ENCODE results near the gene PRR22. TPM values are rescaled to one million over a fixed set of nuclear protein-coding genes. Genes with fewer than 3 reads are reported as not detected.

The PRR22 gene
- total RNA-seq, 4 donors from 2014 or later, result 0.19 to 1.2 (median 1.0) TPM

DNA sequence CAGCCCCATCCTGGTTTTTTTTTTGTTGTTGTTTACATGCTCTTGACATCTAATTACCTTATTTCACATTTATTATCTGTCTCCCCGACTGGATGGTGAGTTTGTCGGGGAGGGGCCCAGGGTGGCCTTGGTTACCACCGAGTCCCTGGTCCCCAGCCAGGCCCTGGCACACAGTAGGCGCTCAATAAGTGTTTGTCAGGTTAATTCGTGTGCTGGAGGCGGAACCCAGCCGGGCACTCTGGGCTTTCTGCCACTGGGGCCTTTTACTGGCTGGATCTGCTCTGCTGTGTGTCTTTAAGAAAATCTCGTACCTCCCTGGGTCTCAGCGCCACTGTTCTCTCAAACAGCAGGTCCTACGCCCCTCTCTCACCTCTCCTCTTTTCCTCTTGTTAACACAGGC, 24.9 kb upstream of the PRR22 start:
- DNase-seq (ENCODE audit: extremely low spot score), result no peak
- Histone ChIP-seq H3K4me3 (no peak overlapping the region), H3K36me3 (peaks cover 0 to 11% (median 5%) of the 10 kb centered on the region in 4 donors), H3K9me3 (no peaks in the 10 kb centered on the region), H3K27me3 (peaks cover 0 to 10% (median under 1%) of the 10 kb centered on the region in 4 donors), H3K4me1 (peaks cover 2 to 18% (median 16%) of the 10 kb centered on the region in 4 donors), H3K27ac (replicated peaks in 1 of 4) (no peak overlapping the region)
- intact Hi-C loops (cut with DNase I), result loop anchor here (10.0 kb wide), 1 partner anchor 215 kb away; no protein-coding TSS in a partner anchor
- TF ChIP-seq, protein P1, sequence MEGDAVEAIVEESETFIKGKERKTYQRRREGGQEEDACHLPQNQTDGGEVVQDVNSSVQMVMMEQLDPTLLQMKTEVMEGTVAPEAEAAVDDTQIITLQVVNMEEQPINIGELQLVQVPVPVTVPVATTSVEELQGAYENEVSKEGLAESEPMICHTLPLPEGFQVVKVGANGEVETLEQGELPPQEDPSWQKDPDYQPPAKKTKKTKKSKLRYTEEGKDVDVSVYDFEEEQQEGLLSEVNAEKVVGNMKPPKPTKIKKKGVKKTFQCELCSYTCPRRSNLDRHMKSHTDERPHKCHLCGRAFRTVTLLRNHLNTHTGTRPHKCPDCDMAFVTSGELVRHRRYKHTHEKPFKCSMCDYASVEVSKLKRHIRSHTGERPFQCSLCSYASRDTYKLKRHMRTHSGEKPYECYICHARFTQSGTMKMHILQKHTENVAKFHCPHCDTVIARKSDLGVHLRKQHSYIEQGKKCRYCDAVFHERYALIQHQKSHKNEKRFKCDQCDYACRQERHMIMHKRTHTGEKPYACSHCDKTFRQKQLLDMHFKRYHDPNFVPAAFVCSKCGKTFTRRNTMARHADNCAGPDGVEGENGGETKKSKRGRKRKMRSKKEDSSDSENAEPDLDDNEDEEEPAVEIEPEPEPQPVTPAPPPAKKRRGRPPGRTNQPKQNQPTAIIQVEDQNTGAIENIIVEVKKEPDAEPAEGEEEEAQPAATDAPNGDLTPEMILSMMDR (IDR thresholded peaks at IDR 0.05), result no peak
- TF ChIP-seq POLR2AphosphoS5 (IDR thresholded peaks at IDR 0.05) (no peak), EP300 (IDR thresholded peaks at IDR 0.05) (no peak), POLR2A (IDR thresholded peaks at IDR 0.05; ENCODE audit: low read depth) (no peak)
- 73% methylated on average over 10 of the region's 10 CpGs for WGBS

DNA sequence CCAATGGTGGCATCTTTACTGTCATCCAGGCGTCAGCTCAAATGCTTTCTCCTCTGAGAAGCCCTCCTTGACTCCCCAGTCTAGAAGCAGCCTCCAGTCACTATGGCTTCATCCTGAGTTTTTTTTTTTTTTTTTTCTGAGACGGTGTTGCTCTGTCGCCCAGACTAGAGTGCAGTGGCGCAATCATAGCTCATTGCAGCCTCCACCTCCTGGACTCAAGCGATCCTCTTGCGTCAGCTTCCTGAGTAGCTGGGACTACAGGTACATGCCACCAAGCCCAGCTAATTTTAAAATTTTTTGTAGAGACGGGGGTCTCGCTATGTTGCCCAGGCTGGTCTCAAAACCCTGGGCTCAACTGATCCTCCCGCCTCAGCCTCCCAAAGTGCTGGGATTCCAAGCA, 24.5 kb upstream of the PRR22 start:
- intact Hi-C loops (cut with DNase I), result loop anchor here (10.0 kb wide), 1 partner anchor 216 kb away; no protein-coding TSS in a partner anchor
- WGBS, result 86% methylated on average over 9 of the region's 9 CpGs

DNA sequence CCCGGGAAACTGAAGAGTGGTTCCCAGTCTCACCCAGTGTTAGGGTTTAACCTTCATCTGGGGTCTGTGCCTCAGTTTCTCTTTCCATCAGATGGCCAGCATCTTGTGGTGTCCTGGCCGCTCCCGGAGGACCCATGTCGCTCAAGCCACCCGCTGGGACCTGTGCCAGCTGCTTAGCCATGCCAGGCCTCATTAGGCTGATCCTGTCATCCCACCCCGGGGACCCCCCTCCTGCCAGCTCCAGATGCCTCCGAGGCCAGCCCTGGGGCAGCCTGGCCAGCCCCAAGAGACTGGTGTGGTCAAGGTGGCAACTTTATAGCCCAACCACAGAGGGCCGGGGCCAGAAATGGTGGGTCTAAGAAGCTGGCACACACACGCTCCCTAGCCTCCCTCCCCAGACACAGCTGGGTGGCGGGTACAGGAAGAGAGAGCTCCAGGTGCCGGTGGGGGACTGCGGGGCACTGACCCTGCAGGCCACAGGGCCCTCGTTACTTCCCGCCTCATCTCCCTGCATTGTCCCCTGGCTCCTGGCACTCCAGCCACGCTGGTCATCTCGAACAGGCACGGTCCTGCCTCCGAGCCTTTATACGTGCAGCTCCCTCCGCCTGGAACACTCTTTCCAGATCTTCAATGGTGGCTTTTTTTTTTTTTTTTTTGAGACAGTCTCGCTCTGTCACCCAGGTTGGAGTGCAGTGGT, 23.7 kb upstream of the PRR22 start:
- intact Hi-C loops (cut with DNase I), result loop anchor here (10.0 kb wide), 1 partner anchor 217 kb away; no protein-coding TSS in a partner anchor
- WGBS, result 84% methylated on average over 17 of the region's 21 CpGs
- Histone ChIP-seq H3K36me3 (peaks cover 0 to 11% (median 5%) of the 10 kb centered on the region in 4 donors), H3K9me3 (no peaks in the 10 kb centered on the region), H3K4me3 (no peak overlapping the region), H3K27ac (replicated peaks in 1 of 4) (no peak overlapping the region), H3K4me1 (peaks cover 13 to 30% (median 28%) of the 10 kb centered on the region in 4 donors), H3K27me3 (peaks cover 0 to 21% (median 2%) of the 10 kb centered on the region in 4 donors)
- DNase-seq (ENCODE audit: extremely low spot score), result no peak
- TF ChIP-seq EP300 (IDR thresholded peaks at IDR 0.05), result no peak
- TF ChIP-seq, protein P1 (IDR thresholded peaks at IDR 0.05), result no peak
- no peak for TF ChIP-seq POLR2A (IDR thresholded peaks at IDR 0.05; ENCODE audit: low read depth)
- no peak for TF ChIP-seq POLR2AphosphoS5 (IDR thresholded peaks at IDR 0.05)

More for the DNA sequence above, 24.5 kb upstream of the PRR22 start:
- Histone ChIP-seq H3K27ac (replicated peaks in 1 of 4) (no peak overlapping the region), H3K4me3 (no peak overlapping the region), H3K9me3 (no peaks in the 10 kb centered on the region), H3K27me3 (peaks cover 0 to 14% (median 2%) of the 10 kb centered on the region in 4 donors), H3K36me3 (peaks cover 0 to 11% (median 5%) of the 10 kb centered on the region in 4 donors), H3K4me1 (peaks cover 6 to 22% (median 20%) of the 10 kb centered on the region in 4 donors)
- DNase-seq (ENCODE audit: extremely low spot score), result no peak
- TF ChIP-seq EP300 (IDR thresholded peaks at IDR 0.05) (no peak), POLR2AphosphoS5 (IDR thresholded peaks at IDR 0.05) (no peak), POLR2A (IDR thresholded peaks at IDR 0.05; ENCODE audit: low read depth) (no peak)
- TF ChIP-seq, protein P1 (IDR thresholded peaks at IDR 0.05), result no peak

DNA sequence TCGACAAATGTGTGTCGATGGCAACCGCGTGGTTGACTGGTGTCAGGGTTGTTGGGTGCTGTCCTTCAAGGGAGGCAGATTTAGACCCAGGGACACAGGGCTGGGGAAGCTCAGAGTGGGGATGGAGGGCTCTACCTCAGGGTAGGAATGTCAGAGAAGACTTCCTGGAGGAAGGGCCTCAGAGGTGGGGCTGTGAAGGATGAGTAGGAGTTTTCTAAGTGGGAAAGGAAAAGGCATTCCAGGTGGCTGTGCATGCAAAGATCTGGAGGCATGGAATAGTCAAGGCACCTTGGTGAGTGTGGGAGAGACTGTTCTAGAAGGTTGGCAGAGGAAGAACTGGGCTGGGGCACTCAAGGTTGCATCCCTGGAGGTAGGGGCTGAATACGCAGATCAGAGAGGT, 22.4 kb upstream of the PRR22 start:
- H3K36me3 ChIP-seq, result peaks cover 0 to 8% (median 0%) of the 10 kb centered on the region in 4 donors
- no peaks in the 10 kb centered on the region for H3K9me3 ChIP-seq
- WGBS, result 92% methylated on average over 5 of the region's 5 CpGs
- DNase-seq (ENCODE audit: extremely low spot score), result no peak
- peaks cover 17 to 38% (median 30%) of the 10 kb centered on the region in 4 donors for H3K4me1 ChIP-seq
- peaks cover 0 to 33% (median 5%) of the 10 kb centered on the region in 4 donors for H3K27me3 ChIP-seq
- H3K27ac ChIP-seq (replicated peaks in 1 of 4), result peak overlapping the region in 3 of 4 donors; percentile 89 to 92 (median 89)
- intact Hi-C loops (cut with DNase I), result loop anchor here (10.0 kb wide), 1 partner anchor 218 kb away; no protein-coding TSS in a partner anchor
- no peak overlapping the region for H3K4me3 ChIP-seq
- TF ChIP-seq EP300 (IDR thresholded peaks at IDR 0.05) (no peak), POLR2AphosphoS5 (IDR thresholded peaks at IDR 0.05) (no peak), POLR2A (IDR thresholded peaks at IDR 0.05; ENCODE audit: low read depth) (no peak)
- TF ChIP-seq, protein P1 (IDR thresholded peaks at IDR 0.05), result no peak

All from esophagus muscularis mucosa (tissue), 4 donors.